HG03575 (cell line): ENCODE measurements around the gene CATSPER3.
"Not testable (repeated sequence)": the region's sequence is repeated elsewhere in the genome, so short reads cannot be mapped to it uniquely, and the experiment has no call there.

ENCODE experiments used
- ATAC-seq: cut with Tn5 transposase; IDR thresholded peaks from one replicate; pipeline ENCODE4 v1.9.1; 2021; ENCODE audit not compliant: unreplicated experiment, insufficient number of reproducible peaks, low FRiP score; ENCODE audit errors: extremely low read depth

CATSPER3 gene

DNA sequence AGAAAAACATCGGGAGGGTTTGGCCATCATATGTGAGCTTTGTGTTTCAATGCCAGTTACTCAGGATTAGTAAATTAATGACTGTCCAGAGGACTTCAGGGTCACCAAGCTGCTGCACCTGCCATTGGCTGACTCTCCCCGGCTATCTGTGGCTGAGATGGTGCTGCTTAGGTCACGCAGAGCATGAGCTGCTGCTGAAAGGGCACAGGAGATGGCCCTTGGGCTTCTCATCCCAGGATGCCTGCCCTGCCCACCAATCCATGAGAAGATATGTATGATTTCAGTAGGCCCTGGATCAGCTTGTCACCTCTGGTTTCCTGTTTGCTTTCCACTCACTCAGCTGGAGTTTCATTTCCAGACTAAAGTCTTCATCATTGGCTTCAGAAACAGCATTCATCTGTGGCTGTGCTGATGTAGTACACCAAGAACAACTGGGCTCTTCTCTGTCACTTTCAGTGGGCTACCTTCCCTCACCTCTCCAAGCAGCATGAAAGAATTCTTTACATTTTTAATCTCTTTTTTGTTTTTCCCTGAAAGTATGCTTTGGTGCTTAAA lies 2.4 kb upstream of the CATSPER3 start:
- no peak for ATAC-seq

DNA sequence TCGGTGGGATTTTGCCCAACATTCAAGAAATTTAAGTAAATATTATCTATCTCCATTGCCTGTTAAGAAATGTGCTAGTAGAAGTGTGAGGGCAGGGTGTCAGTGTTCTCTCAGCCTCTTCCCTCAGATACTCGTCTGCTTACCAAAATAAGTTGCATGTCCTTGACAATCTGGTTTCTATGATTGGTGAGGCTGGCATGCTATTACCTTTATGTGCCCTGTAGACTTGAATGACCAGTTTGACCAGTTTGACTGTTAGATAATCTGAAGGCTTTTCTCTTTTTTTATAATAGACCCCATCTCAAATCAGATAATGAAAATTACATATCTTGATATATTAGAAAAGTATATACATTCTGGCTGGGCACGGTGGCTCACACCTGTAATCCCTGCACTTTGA lies 348 bp downstream of the CATSPER3 start:
- no peak for ATAC-seq

DNA sequence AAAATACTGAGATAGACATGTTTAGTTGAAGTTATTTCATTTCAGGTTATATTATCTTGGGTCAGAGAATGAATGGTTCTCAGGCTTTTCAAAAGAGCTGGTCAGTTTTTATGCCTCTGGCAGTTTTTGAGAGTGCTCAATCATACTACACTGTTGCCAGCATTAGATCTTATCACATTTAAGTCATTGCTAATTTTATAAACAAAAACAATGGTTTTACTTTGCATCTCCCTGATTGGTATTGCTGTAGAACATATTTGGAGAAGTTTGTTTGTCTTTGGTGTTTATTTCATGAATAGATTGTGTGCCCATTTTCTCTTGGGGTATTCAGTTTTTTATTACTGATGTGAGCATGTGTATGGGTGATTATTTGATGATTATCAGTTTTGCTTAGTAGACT lies 1.5 kb downstream of the CATSPER3 start:
- ATAC-seq, result no peak

DNA sequence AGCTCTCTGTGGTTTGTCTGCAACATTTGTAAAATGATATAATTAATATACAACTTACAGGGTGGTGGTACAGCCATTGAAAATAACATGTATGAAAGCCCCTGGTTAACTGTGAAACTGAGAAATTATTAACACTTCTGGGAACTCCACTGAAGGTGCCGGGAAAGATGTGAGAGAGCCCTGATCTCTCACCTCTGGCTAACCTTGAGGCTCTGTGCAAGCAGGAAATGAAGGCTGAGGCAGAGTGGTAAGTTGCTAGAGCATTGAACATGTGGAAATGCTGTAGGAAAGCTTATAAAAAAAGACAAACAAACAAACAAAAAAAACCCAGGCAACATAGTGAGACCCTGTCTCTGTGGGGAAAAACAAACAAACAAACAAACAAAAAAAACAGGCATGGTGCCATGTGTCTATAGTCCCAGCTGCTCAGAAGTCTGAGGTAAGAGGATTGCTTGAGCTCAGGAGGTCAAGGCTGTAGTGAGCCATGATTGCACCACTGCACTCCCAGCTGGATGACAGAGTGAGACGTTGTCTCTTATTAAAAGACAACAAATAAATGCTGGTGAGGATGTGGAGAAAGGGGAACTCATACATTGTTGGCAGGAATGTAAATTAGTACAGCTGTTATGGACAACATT lies 7.5 kb downstream of the CATSPER3 start:
- ATAC-seq, result no peak

DNA sequence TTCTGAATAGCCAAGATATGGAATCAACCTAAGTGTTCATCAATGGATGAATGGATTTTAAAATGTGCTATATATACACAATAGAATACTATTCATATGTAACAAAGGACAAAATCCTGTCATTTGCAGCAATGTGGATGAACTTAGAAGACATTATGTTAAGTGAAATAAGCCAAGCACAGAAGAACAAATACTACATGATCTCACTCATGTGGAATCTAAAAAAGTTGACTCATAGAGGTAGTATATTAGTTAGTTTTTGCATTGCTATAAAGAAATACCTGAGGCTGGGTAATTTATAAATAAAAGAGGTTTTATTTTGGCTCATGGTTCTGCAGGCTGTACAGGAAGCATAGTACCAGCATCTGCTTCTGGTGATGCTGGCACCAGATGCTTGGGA lies 8.1 kb downstream of the CATSPER3 start:
- ATAC-seq, result no peak

DNA sequence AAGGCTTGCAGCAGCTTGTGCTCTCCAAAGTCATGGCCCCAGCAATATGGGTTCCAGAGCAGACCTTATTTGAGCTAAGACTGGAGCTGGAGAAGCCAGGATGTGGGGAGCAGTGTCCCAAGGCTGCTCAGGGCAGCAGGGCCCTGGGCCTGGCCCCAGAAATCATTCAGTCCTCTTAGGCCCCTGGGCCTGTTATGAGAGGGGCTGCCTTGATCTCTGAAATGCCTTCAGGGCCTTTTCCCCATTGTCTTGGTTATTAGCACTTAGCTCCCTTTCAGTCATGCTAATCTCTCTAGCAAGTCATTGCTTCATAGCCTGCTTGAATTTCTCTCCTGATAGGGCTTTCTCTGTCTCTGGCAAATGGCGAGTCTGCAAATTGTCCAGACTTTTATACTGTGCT lies 9.1 kb downstream of the CATSPER3 start:
- no peak for ATAC-seq

DNA sequence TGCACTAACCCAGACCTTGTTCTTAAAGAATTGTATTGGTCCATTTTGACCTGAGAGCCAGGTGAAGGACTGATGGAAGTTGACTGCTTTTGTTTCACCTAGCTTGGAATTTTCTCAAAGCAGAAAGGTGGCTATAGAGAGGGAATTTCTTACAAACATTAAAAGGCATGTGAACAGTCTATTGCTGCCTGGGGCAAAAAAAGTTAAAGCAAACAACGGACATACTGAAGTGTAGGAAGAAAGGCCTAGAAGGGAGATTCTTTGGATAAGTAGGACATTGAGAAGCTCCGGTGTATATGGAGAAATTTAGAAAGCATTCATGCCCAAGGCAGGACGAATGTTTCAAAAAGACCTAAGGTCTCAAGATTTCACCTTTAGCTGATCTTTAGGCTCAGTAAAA lies 11.7 kb downstream of the CATSPER3 start:
- ATAC-seq, result no peak

DNA sequence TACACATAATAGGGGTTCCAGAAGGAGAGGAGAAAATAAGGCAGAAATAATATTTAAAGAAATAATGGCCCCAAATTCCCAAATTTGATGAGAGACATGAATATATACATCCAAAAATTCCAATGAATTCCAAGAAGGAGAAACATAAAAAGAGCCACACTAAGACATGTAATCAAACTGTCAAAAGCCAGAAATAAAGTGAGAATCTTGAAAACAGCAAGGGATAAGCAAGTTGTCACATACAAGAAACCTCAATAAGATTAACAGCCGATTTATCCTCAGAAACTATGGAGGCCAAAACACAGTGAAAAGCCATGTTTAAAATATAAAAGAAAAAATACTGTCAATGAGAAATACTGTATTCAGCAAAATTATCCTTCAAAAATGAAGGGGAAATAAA lies 14.5 kb downstream of the CATSPER3 start:
- no peak for ATAC-seq

DNA sequence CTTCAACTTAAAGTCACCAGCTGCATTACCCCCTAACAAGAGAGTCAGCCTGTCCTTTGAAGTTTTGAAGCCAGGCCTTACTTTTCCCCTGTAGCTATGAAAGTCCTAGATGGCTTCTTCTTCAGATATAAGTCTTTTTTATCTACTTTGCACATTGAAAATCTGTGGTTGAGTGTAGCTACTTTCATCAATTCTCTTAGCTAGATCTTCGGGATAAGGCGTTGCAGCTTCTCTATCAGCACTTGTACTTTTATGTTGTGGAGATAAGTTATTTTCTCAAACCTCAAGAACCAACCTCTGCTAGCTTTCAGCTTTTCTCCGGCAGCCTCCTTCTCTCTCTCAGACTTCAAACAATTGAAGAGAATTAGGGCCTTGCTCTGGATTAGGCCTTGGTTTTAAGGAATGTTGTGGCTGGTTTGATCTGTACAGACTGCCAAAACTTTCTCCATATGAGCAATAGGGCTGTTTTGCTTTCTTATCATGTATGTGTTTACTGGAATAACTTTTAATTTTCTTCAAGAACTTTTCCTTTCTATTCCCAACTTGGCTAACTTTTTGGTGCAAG lies 21.6 kb downstream of the CATSPER3 start:
- no peak for ATAC-seq

DNA sequence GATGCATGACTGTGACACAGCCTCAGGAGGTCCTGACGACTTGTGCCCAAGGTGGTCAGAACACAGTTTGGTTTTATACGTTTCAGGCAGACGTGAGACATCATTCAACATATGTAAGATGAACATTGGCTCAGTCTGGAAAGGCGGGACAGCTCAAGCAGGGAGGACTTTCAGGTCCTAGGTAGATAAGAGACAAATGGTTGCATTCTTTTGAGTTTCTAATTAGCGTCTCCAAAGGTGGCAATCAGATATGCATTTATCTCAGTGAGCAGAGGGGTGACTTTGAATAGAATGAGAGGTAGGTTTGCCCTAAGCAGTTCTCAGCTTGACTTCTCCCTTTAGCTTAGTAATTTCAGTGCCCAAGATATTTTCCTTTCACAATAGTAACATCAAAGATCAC lies 22.5 kb downstream of the CATSPER3 start:
- ATAC-seq, result not testable (repeated sequence)

DNA sequence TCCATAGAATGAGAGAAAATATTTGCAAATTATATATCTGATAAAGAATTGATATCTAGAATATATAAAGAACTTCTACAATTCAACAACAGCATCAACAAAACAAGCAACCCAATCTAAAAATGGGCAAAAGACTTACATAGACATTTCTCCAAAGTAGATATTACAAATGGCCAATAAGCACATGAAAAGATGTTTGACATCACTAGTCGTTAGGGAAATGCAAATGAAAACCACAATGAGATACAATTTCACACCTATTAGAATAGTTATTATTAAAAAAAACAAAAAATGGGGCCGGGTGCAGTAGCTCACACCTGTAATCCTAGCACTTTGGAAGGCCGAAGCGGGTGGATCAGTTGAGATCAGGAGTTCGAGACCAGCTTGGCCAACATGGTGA lies 24.4 kb downstream of the CATSPER3 start:
- ATAC-seq, result no peak

DNA sequence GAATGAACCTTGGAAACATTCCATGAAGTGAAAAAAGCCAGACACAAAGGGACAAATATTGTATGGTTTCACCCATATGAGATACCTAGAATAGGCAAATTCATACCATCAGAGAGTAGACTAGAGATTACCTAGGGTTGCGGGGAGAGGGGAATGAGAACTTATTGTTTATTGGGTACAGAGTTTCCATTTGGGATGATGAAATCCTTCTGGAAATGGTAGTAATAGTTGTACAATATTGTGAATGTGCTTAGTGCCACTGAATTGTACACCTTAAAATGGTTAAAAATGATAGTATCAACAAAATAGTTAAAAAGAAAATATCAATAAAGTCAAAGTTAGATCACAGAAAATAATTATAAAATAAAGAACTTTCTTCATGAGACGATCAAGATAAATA lies 25.5 kb downstream of the CATSPER3 start:
- ATAC-seq, result no peak

DNA sequence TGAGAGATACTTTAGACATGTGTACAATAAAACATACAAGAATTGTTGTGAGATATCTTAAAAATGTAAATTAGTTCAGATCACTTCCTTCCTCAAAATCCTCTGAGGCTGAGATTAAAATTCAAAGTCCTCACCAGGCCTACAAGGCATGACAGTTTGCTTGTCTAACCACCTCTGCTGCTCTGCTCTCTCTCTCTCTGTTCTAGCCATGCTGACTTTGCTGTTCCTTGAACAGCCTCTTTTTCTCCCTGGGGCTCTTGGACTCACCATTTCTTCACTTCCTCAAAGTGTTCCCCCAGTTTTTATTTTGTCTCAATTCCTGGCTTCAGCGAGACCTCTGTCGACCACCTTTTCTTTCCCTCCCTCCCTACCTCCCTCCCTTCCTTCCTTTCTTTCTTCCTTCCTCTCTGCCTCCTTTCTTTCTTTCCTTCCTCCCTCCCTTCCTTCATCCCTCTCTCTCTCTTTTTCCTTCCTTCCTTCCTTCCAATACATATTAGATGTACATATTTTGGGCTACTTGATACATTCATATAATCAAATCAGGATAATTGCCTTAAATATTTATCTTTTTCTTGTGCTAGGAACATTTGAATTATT lies 27.0 kb downstream of the CATSPER3 start:
- ATAC-seq, result no peak

DNA sequence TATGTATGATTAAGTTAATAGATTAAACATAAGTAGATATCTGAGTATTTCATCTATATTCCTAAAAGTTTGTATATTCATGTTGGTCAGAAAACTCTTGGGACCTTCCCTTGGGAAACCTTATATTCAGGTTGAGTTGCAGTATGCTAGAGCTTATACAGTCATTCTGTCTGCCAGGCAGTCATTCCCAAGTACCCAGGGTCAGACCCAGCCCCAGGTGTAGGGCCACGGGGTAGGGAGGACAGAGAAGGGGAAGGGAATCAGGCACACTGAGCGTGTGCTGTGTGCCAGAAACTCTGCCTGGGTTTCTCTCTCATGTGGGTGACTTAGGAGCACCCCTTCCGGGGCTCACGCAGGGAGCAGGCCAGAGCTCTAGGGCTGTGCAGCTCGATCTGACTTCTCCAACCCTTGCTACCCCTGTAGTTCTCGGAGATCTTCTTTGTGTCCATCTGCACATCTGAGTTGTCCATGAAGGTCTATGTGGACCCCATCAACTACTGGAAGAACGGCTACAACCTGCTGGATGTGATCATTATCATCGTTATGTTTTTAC lies 28.2 kb downstream of the CATSPER3 start:
- ATAC-seq, result no peak

DNA sequence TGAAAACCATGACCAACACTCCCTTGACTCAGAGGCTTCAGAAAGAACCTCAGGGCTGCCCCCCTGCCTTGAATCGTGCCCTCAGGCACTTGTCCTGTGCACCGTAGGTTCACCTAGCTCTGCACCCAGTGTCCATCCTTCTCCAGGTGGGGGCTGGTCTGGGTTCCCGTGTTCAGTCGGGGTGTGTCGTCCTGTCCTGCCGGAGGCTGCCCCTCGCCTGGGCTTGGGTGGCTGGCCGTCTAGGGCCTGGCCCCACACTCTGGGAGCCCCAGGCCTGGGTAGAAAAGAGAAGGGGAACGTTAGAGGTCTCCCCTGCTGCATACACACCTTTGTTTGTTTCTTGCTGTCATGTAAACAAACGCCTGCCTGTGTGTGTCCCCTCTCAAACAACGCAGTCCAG lies 29.3 kb downstream of the CATSPER3 start:
- ATAC-seq, result no peak

DNA sequence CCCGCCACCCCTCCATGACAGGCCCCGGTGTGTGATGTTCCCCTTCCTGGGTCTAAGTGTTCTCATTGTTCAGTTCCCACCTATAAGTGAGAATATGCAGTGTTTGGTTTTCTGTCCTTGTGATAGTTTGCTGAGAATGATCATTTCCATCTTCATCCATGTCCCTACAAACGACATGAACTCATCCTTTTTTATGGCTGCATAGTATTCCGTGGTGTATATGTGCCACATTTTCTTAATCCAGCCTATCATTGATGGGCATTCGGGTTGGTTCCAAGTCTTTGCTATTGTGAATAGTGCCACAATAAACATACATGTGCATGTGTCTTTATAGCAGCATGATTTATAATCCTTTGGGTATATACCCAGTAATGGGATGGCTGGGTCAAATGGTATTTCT lies 30.4 kb downstream of the CATSPER3 start:
- ATAC-seq, result not testable (repeated sequence)

DNA sequence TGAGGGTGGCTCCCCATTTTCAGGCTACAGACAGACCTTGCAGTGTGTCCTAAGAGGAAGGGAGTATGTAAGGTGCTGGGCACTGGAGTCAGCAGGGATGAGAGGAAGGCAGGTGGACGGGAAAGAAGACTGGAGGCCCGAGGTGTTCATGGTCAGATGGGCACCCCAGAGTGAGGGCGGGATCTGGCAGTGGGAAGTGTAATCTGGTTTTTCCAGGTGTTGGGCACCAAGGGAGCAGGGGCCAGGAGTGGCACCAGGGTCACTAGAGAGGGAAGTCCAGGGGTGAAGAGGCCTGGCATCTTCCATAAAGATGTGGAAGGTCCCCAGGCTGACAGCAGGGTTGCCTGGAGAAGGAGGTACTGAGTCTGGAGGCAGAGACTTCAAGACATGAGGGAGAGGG lies 36.7 kb downstream of the CATSPER3 start:
- no peak for ATAC-seq

DNA sequence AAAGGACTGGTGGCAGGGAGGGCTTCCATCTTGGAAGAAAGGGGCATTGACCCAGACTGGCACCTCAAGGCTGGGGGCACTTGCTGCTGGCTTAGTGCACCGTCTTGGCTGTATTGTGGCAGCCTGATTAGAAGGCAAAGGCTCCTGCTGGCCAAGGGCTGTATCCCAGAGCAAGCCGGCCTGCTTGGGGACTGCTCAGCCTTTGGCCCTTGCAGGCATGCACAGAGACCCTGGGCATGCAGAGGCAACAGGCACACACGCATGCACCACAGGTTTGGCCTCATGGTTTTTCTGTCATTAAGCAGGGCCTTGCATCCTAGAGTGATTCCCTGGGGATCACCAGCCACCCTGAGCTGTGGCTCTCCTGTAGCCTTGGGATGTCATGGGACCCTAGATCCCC lies 37.4 kb downstream of the CATSPER3 start:
- no peak for ATAC-seq

DNA sequence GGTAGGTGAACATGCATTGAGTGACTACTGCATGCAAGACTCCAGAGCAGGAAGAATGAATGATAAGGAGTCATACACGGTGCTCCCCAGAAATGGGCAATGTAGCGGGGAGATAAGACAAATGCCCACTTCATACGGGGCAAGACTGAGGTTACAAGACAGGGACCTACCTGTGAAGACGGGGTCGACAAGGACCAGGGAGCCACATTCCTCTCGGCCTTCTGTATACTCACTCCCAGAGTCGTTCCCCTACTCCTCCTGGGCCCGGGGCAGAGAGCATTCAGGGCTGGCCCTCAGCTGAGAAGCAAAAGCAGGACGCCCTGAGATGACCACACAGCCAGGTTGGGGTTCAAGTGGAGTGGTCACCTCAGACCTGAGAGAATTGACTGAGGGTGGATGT lies 39.6 kb downstream of the CATSPER3 start:
- no peak for ATAC-seq

DNA sequence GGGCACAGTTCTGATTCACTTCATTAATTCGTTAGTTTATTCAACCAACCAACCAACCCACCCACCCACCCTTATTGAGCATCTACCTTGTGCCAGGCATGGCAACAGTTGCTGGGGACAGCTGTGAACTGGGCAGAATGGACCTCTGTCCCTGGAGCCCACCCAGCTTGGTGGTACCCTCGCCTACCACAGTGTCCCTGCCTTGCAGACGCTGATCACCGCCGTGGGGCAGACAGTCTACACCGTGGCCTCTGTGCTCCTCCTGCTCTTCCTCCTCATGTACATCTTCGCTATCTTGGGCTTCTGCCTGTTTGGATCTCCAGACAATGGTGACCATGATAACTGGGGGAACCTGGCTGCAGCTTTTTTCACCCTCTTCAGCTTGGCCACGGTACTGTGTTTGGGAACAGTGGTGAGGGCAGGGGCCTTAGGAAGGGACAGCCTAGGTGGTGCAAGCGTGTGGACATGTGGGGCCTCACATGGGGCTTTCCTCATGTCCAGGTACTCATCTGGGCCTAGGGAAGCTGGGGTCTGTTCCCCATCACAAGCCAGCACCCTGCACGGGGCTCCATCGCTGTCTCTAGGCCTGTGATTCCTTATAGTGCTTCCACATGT lies 40.1 kb downstream of the CATSPER3 start:
- ATAC-seq, result no peak
